Nephron (organoid): ENCODE data around the gene LIMS1.

Source experiments
- H3K27ac Mint-ChIP-seq, 3 experiments: 2 replicates each; pipeline ENCODE4 v1.8.0; 2020; ENCODE audit warnings: mixed read lengths in 3 of 3, mild to moderate bottlenecking in 2 of 3, moderate library complexity in 1 of 3
- H3K27me3 Mint-ChIP-seq: 2 replicates; pipeline ENCODE4 v1.8.0; 2021; ENCODE audit warnings: low read depth, mild to moderate bottlenecking, moderate library complexity, mixed read lengths
- H3K36me3 Mint-ChIP-seq: 2 replicates; pipeline ENCODE4 v1.8.0; 2020; ENCODE audit warnings: low read depth, mixed read lengths
- H3K4me1 Mint-ChIP-seq: 2 replicates; pipeline ENCODE4 v1.8.0; 2020; ENCODE audit warnings: mixed read lengths
- H3K4me3 Mint-ChIP-seq, 3 experiments: 2 replicates each; pipeline ENCODE4 v1.8.0; 2020; ENCODE audit warnings: mild to moderate bottlenecking in 3 of 3, mixed read lengths in 3 of 3, moderate library complexity in 2 of 3
- H3K9me3 Mint-ChIP-seq: 2 replicates; pipeline ENCODE4 v1.8.0; 2020; ENCODE audit warnings: mixed read lengths
- TF ChIP-seq, protein P1 (sequence below), 3 experiments: fragments of 200-600 bp; sonication (generic); IDR thresholded peaks; one replicate each; pipeline ENCODE4 v1.5.0; 2021; ENCODE audit warnings: antibody characterized with exemption in 3 of 3; ENCODE audit not compliant: unreplicated experiment in 3 of 3

LIMS1 gene

GRCh38 chr2:108573061-108573460 lies 38.8 kb downstream of the LIMS1 start:
- Mint-ChIP-seq H3K27ac (peak overlapping the region; percentile 53 to 91 (median 67)), H3K4me3 (no peak overlapping the region), H3K4me1 (peaks cover 64% of the 10 kb centered on the region), H3K36me3 (no peaks in the 10 kb centered on the region), H3K9me3 (no peaks in the 10 kb centered on the region), H3K27me3 (no peaks in the 10 kb centered on the region)
- TF ChIP-seq, protein P1, sequence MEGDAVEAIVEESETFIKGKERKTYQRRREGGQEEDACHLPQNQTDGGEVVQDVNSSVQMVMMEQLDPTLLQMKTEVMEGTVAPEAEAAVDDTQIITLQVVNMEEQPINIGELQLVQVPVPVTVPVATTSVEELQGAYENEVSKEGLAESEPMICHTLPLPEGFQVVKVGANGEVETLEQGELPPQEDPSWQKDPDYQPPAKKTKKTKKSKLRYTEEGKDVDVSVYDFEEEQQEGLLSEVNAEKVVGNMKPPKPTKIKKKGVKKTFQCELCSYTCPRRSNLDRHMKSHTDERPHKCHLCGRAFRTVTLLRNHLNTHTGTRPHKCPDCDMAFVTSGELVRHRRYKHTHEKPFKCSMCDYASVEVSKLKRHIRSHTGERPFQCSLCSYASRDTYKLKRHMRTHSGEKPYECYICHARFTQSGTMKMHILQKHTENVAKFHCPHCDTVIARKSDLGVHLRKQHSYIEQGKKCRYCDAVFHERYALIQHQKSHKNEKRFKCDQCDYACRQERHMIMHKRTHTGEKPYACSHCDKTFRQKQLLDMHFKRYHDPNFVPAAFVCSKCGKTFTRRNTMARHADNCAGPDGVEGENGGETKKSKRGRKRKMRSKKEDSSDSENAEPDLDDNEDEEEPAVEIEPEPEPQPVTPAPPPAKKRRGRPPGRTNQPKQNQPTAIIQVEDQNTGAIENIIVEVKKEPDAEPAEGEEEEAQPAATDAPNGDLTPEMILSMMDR (IDR thresholded peaks at IDR 0.05; ENCODE audit: unreplicated experiment in 3 of 3): no peak

DNA sequence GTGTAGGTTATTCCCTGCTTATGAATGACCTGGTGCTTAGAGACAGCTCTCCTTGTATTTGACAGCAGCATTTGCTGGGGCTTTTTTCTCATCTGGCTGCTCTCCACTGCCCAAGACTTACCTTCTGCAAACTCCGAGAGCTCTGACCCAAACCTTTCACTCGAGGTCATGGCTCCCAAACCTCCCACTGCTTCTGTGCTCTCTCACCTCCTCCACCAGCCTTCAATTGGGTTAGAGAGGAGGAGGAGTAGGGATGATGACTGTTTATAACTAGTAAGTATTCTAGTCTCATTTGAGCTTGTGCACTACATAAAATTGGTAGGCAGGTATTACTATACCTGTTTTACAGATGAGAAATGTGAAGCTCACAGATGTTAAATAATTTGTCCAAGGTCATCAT lies 40.1 kb downstream of the LIMS1 start:
- H3K36me3 Mint-ChIP-seq: no peaks in the 10 kb centered on the region
- no peak overlapping the region for H3K4me3 Mint-ChIP-seq
- no peaks in the 10 kb centered on the region for H3K9me3 Mint-ChIP-seq
- peak overlapping the region; percentile 67 to 91 (median 84) for H3K27ac Mint-ChIP-seq
- H3K27me3 Mint-ChIP-seq: no peaks in the 10 kb centered on the region
- TF ChIP-seq, protein P1 (IDR thresholded peaks at IDR 0.05; ENCODE audit: unreplicated experiment in 3 of 3): no peak
- H3K4me1 Mint-ChIP-seq: peaks cover 64% of the 10 kb centered on the region

DNA sequence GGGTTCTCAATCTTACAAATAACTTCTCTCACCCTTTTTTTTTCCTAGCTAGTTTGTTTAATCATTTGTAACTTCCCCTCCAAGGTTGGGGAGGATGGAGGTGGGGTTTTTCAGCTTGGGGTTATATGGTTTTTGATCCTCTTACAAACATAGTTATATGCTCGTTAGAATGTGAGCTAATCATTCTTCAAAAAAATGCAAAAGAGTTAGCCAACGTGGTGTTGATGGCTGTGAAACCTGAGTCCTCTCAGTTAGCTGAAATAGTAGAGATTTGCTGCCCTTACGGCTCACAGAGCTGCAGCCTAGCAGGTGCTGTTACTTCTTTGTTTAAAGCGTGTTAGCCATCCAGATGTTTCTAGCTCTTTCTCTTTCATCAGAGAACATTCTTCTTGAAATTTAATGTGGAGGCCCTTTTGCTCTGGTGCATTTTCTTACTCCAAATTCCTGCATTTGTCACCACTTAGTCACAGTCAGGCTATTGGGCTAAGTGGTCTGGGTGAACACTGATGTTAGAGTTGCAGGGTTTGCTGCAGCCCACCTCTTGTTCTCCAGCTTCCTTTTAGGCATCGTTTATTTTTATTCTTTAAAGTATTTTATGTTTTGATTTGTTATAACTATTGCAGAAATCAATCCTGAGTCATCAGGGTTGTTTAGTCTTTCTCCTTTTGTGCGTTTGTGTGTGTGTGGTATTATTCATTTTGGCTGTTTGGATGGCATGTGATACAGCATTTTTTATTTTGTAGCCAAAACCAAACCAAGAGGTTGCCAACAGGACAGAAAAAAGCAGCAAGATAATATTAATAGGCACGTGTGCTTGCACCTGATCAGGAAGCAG lies 41.1 kb downstream of the LIMS1 start:
- Mint-ChIP-seq H3K27ac (peak overlapping the region; percentile 67 to 91 (median 84)), H3K4me1 (peaks cover 72% of the 10 kb centered on the region), H3K36me3 (no peaks in the 10 kb centered on the region), H3K4me3 (peak overlapping the region in 1 of 3 experiments; percentile 40), H3K9me3 (no peaks in the 10 kb centered on the region), H3K27me3 (no peaks in the 10 kb centered on the region)
- TF ChIP-seq, protein P1 (IDR thresholded peaks at IDR 0.05; ENCODE audit: unreplicated experiment in 3 of 3): no peak

- no peaks in the 10 kb centered on the region for H3K36me3 Mint-ChIP-seq
- H3K27ac Mint-ChIP-seq: peak overlapping the region in 2 of 3 experiments; percentile 27 to 68
- H3K4me1 Mint-ChIP-seq: peaks cover 63% of the 10 kb centered on the region
- no peaks in the 10 kb centered on the region for H3K27me3 Mint-ChIP-seq
- no peaks in the 10 kb centered on the region for H3K9me3 Mint-ChIP-seq
- TF ChIP-seq, protein P1 (IDR thresholded peaks at IDR 0.05; ENCODE audit: unreplicated experiment in 3 of 3): no peak
- H3K4me3 Mint-ChIP-seq: no peak overlapping the region
Observed at GRCh38 chr2:108577099-108577498, 42.8 kb downstream of the LIMS1 start.

GRCh38 chr2:108579623-108580022 lies 45.4 kb downstream of the LIMS1 start:
- Mint-ChIP-seq H3K36me3 (no peaks in the 10 kb centered on the region), H3K9me3 (no peaks in the 10 kb centered on the region), H3K4me1 (peaks cover 48% of the 10 kb centered on the region), H3K4me3 (no peak overlapping the region), H3K27me3 (no peaks in the 10 kb centered on the region), H3K27ac (peak overlapping the region; percentile 1 to 34 (median 14))
- TF ChIP-seq, protein P1 (IDR thresholded peaks at IDR 0.05; ENCODE audit: unreplicated experiment in 3 of 3): no peak

DNA sequence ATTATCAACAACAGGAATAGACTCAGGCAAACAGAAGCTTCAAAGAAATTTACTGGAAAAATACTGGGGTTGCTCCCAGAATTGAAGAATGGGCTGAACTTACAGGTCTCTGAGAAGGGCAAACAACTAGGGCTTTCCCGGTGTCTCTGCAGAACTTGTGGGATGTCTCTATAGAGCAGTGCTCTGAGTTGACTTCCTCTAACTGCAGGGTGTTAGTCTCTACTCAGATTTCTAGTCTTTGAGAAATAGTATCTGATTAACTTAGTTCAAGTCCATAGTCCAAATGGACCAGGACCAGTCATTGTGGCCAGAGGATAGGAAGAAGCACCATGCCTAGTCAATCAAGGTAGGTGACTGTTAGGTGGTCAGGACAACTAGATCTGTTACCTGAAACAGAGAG lies 45.8 kb downstream of the LIMS1 start:
- H3K27ac Mint-ChIP-seq: peak overlapping the region; percentile 1 to 34 (median 14)
- H3K27me3 Mint-ChIP-seq: no peaks in the 10 kb centered on the region
- H3K36me3 Mint-ChIP-seq: no peaks in the 10 kb centered on the region
- TF ChIP-seq, protein P1 (IDR thresholded peaks at IDR 0.05; ENCODE audit: unreplicated experiment in 3 of 3): no peak
- peaks cover 46% of the 10 kb centered on the region for H3K4me1 Mint-ChIP-seq
- H3K9me3 Mint-ChIP-seq: no peaks in the 10 kb centered on the region
- no peak overlapping the region for H3K4me3 Mint-ChIP-seq
